HG03175 (cell line): Measurements from ENCODE around the gene UTP20.
A peak's percentile ranks its signal among the peaks of the same experiment; 100 is the strongest.

ENCODE experiments used
- ATAC-seq: cut with Tn5 transposase; IDR thresholded peaks from one replicate; pipeline ENCODE4 v1.9.1; 2021; ENCODE audit warnings: mild to moderate bottlenecking, moderate library complexity; ENCODE audit not compliant: unreplicated experiment

Gene UTP20

GRCh38 chr12:101280006-101280505 lies at the start of gene UTP20:
UTP20 (plus strand) TSS chr12:101280105; CDS start chr12:101280283, 178 bp downstream.
- peak; percentile 100 for ATAC-seq

DNA sequence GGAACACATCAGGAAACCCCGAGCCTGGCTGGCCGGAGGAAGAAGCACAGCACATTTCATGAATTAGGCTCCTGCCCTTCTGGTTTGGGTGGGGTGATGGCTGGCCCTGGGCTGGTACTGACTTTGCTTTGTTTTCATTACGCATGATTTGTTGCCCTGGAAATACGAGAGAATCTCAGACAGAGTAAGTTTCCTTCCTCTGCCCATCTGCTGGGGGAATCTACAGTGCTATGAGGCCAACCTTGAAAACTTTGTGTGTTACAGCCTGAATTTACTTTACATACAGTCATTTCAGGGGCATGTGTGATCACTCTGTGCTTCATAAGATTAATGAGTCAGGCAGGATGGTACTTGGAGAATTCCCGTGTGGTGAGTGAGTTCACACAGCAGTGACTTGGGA lies 49.4 kb upstream of the UTP20 start:
- ATAC-seq: no peak

GRCh38 chr12:101231636-101232035 lies 48.3 kb upstream of the UTP20 start:
- ATAC-seq: no peak

DNA sequence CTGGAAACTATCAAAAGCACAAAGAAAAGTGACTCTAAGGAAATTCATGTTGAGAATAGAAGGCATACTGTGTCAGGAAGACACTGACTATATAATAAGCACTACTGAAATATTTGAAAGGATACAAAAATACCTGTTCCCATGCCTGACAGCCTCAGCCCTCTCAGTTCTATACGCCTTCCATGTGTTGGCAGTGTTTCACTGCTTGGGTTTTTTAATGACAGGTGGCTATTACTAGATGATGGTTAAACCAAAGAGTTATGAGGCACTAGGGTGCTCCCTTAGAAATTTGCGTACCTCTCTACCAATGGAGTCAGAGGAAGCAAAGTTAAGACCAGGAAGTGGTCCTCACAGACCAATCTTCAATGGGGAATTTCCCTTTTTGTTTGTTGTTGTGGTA lies 44.2 kb upstream of the UTP20 start:
- no peak for ATAC-seq

GRCh38 chr12:101238306-101238705 lies 41.6 kb upstream of the UTP20 start:
- no peak for ATAC-seq

- ATAC-seq: no peak
These were observed 41.0 kb upstream of the UTP20 start for GRCh38 chr12:101238800-101239329.

GRCh38 chr12:101243074-101243473 lies 36.8 kb upstream of the UTP20 start:
- no peak for ATAC-seq

- ATAC-seq: no peak
These were observed 36.3 kb upstream of the UTP20 start for GRCh38 chr12:101243616-101244015.

DNA sequence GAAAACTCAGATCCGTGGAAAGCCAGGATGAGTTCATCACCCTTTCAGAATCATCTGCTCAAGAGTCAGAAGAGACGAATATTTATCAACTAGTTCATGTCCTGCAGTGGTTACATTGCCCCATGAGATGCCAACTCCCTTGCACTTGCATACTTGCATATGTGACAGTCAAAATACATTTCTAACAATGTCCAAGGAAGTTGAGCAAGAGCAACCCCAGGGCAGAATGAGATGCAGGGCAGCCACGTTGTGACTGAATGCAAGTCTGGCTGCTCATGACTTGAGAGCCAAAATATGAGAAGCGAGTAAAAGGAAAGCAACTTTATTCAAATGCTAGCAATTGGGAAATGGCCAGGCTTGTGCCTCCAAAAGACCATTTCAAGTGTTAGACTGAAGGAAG lies 23.6 kb upstream of the UTP20 start:
- ATAC-seq: no peak

DNA sequence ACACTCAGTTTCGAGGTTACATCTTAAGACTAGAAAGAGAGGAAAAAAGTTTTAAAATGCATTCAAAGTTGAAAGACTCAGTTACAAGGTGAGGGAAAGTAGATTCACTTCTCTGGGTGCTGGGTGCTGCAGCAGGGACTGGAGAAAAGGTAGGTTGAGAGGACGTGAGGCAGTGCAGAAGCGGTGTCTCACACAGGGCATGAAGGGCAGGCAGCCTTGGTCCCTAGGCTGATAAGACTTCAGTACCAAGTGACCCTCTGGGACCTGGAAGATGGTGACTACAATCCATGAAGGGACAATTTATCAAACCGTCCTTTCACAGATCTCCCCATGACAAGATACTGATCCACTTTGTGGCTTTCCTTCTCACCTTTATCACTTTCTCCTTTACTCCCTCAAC lies 22.5 kb upstream of the UTP20 start:
- ATAC-seq: no peak

- ATAC-seq: no peak
These were observed 12.8 kb upstream of the UTP20 start for GRCh38 chr12:101267111-101267510.

DNA sequence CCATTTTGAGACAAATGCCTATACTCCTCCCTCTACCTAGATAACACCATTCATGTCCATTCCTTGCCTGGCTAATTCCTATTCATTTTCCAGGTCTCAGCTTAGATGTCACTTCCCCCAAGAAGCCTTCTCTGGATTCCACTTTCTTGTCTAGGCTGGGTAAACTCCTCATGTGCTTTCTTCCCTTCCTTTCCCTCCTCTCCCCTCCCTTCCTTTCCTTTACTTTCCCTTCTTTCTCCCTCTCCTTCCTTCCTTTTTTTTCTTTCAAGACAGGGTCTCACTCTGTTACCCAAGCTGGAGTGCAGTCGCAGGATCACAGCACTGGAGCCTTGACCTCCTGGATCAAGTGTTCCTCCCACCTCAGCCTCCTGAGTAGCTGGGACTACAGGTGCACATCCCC lies 3.5 kb upstream of the UTP20 start:
- no peak for ATAC-seq

DNA sequence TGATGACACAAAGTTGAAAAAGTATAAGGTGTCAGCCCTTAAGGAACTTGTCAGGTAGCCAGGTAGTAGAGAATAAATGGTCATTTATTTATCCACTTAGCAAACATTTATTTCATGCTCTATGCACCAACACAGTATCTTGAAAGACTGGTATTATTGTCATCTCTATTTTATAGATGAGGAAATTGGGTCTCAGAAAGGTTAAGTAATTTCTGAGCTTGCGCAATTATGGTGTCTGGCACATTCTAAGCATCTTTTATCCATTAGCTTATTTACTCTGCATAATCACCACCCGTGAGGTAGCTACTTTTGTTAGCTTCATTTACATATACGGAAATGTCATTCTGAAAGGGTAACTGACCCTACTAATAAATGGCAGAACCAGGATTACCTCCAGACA lies 2.5 kb upstream of the UTP20 start:
- ATAC-seq: no peak

DNA sequence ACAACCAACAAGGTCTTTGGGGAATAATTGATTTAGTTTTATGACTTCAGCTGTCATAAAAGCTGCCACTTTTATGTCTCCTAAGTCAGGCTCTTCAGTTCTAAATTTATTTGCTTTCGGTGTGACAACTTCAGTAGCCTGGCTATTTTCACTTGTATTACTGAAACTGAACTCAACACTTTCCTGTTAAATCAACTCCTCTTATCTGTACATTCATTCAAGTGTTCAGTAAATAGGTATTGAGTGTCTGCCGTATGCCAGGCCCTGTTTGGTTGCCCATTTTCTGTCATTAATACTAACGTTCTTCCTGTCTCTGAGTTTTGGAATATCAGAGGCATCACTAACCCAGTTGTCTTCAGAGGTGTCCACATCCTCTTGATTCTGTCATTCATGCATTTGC lies 7.5 kb downstream of the UTP20 start:
- ATAC-seq: no peak

DNA sequence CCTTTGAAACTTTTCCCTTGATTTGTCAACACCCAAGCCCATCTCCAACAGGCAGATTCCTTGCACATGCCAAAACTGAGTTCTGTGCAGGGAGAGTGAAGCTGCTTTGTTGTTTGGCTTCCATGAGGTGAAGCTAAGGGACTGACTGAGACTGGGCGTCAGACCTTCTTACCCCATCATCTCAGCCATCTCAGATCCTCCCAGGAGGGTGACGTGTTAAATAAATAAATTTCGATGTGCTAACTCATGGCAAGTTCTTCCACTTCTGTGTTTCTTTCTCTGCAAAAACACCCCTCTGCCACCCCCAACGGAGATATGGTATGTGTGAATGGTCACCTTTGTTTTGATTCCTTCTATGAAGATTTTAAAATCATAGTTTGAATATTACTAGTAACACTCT lies 17.8 kb downstream of the UTP20 start:
- ATAC-seq: no peak

GRCh38 chr12:101298426-101298825 lies 18.5 kb downstream of the UTP20 start:
- ATAC-seq: no peak

DNA sequence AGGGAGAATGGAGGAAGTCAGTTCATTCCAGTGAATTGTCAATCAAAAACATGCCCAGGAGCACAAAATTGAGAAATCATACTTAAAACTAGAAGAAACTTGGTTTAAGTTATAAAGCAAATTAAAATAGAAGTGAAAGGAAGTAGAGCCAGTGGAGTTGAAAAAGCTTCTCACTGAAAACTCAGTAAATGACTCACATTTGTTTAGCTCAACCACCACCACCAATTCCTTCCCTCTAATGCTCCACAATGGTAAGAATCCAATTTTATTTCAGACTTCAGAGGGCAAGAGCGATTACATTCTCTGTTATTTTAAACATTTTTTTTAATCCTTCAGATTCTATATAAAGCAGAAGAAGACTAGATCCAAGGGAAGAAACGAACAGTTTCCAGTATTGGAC lies 19.4 kb downstream of the UTP20 start:
- ATAC-seq: no peak

GRCh38 chr12:101299931-101300330 lies 20.0 kb downstream of the UTP20 start:
- no peak for ATAC-seq

DNA sequence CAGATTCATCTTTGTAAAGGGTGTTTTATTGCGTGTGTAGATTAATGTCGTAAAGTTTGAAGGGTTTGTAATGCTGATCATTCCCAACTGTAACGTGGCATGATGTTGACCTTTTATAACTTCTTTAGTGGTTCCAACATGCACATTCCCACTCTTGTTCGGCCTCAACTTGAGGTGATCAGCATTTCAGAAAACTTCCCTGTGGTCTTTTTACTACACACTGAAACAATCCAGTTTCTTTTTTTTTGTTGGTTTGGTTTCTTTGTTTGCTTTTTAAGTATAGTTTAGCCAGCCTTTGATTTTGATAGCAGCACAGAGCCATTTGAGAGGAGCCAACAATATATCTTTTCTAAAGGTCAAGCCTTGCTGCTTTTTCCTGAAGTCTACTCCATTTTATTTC lies 22.8 kb downstream of the UTP20 start:
- ATAC-seq: no peak

DNA sequence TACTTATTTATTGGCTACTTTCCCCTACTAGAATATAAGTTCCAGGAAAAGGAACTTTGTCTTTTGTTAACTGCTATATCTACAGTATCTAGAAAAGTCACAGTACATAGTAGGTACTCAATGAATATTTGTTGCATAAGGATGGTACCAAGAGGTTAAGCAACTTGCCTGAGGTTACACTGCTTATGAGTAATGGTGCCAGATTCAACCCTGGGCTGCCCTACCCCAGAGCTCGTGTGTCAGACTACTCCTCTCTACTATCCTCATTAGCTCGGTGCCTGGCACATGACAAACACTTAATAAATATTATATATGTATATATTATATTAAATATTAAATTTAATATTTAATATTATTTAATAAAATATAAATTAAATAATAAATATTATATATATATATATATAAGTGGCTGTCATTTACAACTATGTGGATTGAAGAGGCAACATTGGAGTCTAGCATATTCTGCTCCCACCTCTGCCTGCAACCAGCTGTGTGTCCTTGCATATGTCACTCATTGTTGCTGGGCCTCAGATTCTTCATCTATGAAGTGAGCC lies 25.4 kb downstream of the UTP20 start:
- no peak for ATAC-seq

DNA sequence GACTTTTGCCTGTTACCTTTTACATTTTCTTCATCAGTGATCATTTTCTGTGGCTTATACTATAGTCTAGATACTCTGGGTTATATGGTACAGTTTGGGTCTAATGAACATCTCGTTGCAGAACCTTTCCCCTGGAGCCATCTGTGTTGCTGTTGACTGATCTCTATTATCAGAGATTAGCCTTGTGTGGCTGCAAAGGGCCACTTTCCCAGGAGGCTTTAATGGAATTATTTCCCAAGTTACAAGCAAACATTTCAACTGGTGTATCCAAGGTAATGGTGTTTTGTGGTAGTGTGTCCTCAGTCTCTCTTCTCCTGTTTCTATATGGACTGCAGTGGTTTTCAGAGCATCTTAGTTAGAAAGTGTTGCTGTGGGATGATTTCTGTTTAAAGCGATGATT lies 25.9 kb downstream of the UTP20 start:
- no peak for ATAC-seq

DNA sequence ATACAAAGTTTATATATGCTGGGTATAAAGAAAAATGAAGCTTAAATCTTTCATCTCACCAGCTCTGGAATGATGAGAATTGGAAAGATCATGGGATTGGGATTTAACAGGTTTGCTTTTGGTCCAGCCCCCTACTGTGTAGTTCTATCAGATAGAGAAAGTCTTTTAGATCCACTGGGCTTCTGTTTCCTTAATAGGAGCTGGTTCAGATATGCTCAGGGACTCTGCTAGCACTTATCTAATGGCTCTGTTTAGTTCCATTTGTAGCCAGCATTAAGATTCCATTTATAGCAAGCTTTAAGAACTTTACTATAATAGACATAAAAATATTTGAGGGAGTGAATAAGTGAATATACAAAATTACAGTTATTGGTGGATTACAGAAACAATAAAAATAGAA lies 42.6 kb downstream of the UTP20 start:
- ATAC-seq: no peak

DNA sequence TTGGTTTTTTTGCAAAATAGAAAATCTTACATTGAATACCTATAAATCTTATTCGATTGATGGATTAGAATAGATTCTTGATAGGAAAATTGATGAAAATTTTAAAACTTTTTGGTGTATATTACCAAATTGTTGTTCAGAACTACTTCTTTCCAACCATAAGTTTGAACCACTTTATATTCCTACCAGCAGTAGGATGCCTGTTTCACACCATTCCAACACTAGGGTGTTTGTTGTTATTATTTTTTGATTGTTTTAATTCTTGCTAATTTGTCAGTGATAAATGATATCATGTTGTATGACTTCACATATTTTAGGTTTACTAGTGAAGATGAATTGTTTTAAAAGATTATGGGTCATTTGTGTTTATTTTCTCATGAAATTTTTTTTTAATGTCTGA lies 43.4 kb downstream of the UTP20 start:
- no peak for ATAC-seq
